ENCODE results near the gene RUNX1. TPM values are rescaled to one million over a fixed set of nuclear protein-coding genes. Genes with fewer than 3 reads are reported as not detected.

Gene RUNX1
- total and polyA plus RNA-seq, 2 of the 13 experiments (the other 11 are each of a cell fraction or from before 2014, with no cell fraction given), result 5.4 to 6.4 TPM

DNA sequence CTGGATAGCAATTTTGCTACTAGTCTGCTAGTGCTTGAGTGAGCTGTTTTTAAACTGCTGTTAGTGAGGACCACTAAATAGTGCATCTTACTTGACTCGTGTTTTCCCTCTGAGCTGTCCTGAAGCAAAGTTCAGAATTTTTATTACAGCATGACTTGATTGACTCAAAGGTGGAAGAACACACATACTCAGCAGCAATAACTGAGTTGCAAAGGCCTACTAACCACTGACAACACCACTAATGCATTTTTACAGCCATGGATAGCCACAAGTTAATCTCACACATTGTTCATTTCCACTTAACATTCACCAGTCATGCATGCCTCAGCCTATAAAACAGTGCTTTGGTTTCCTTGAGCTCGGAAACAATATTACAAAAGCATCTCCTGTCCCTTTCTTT lies 148.7 kb downstream of the RUNX1 start (continued):
- TF ChIP-seq, protein P1, sequence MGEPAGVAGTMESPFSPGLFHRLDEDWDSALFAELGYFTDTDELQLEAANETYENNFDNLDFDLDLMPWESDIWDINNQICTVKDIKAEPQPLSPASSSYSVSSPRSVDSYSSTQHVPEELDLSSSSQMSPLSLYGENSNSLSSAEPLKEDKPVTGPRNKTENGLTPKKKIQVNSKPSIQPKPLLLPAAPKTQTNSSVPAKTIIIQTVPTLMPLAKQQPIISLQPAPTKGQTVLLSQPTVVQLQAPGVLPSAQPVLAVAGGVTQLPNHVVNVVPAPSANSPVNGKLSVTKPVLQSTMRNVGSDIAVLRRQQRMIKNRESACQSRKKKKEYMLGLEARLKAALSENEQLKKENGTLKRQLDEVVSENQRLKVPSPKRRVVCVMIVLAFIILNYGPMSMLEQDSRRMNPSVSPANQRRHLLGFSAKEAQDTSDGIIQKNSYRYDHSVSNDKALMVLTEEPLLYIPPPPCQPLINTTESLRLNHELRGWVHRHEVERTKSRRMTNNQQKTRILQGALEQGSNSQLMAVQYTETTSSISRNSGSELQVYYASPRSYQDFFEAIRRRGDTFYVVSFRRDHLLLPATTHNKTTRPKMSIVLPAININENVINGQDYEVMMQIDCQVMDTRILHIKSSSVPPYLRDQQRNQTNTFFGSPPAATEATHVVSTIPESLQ (CRISPR knock-in tag; conservative IDR thresholded peaks at IDR 0.05), result no peak
- no peak for TF ChIP-seq ELK4 (CRISPR knock-in tag; IDR thresholded peaks at IDR 0.05; ENCODE audit: borderline replicate concordance)
- TF ChIP-seq ZNF598 (CRISPR knock-in tag; IDR thresholded peaks at IDR 0.05; ENCODE audit: borderline replicate concordance), result no peak
- TF ChIP-seq, protein P2, sequence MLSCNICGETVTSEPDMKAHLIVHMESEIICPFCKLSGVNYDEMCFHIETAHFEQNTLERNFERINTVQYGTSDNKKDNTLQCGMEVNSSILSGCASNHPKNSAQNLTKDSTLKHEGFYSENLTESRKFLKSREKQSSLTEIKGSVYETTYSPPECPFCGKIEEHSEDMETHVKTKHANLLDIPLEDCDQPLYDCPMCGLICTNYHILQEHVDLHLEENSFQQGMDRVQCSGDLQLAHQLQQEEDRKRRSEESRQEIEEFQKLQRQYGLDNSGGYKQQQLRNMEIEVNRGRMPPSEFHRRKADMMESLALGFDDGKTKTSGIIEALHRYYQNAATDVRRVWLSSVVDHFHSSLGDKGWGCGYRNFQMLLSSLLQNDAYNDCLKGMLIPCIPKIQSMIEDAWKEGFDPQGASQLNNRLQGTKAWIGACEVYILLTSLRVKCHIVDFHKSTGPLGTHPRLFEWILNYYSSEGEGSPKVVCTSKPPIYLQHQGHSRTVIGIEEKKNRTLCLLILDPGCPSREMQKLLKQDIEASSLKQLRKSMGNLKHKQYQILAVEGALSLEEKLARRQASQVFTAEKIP (CRISPR knock-in tag; IDR thresholded peaks at IDR 0.05; ENCODE audit: borderline replicate concordance), result no peak
- TF ChIP-seq, protein P3, sequence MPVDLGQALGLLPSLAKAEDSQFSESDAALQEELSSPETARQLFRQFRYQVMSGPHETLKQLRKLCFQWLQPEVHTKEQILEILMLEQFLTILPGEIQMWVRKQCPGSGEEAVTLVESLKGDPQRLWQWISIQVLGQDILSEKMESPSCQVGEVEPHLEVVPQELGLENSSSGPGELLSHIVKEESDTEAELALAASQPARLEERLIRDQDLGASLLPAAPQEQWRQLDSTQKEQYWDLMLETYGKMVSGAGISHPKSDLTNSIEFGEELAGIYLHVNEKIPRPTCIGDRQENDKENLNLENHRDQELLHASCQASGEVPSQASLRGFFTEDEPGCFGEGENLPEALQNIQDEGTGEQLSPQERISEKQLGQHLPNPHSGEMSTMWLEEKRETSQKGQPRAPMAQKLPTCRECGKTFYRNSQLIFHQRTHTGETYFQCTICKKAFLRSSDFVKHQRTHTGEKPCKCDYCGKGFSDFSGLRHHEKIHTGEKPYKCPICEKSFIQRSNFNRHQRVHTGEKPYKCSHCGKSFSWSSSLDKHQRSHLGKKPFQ (CRISPR knock-in tag; IDR thresholded peaks at IDR 0.05; ENCODE audit: insufficient replicate concordance), result no peak
- no peak for TF ChIP-seq ZNF609 (CRISPR knock-in tag; IDR thresholded peaks at IDR 0.05; ENCODE audit: borderline replicate concordance)
- no peak for TF ChIP-seq ZNF234 (CRISPR knock-in tag; conservative IDR thresholded peaks at IDR 0.05)

All from HepG2 (cell line).